Measurements from ENCODE around the gene MAP3K7. TPM values are rescaled to one million over a fixed set of nuclear protein-coding genes. Genes with fewer than 3 reads are reported as not detected.

The MAP3K7 gene
- total RNA-seq (2014; rRNA removed; shearing (Covaris generic)) (27.3 and 36.9 TPM in 2 replicates), polyA plus RNA-seq (2016; fragmentation: Nextera tagmentation; extraction: Ambion mirVana) (32.9 and 33.6 TPM in 2 replicates)

DNA sequence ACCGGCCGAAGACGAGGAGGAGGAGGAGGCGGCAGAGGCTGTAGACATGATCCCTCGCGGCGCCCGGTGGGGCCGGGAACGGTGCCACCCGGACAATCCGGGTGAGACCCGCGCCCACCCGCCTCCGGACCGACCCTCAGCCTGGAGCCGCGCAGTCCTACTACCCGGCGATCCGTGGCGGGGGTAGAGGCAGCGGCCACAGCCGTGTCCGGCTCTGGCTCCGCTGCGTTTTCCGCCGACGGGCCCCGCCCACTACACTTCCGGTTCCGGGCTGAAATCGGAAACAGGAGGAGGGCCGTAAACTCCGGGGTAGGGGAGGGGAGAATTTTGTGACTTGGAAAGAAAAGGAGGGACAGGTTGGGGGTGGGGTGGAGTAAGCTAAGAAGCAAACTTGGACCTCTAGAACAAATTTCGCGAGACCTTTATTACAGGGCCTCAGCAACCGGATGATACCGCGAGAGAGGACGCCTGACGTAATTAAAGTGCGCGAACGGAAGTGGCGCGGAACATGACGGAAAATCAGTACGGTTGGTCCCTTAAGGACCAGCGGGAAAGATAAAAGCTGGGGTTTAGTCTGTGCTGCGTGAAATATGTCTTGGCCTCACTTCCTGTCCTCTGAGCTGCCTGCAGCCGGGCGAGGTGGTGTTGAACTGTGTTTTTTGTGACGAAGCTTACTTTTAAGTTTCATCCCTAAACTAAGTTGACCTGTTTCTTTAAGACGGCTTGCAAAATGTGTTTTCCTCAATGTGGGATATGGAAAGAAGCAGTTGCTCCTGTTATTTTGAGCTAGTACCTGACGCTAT lies at the start of gene MAP3K7:
TSS of gene MAP3K7 (minus strand) at position 237 of the 803 bp plus-strand sequence. CDS start at position 48, 189 bp downstream.
- H2AFZ ChIP-seq = peak within 1 kb of the TSS; percentile 98
- H3F3A ChIP-seq (ENCODE audit: insufficient read depth) = peaks cover 17% of the 10 kb centered on the region
- TF ChIP-seq EZH2phosphoT487 (IDR thresholded peaks at IDR 0.05; ENCODE audit: insufficient read depth, low read depth) (no peak), EZH2 (IDR thresholded peaks at IDR 0.05; ENCODE audit: insufficient read depth, poor library complexity, severe bottlenecking) (no peak)
- peak within 1 kb of the TSS; percentile 99 for H3K4me2 ChIP-seq (ENCODE audit: unreplicated experiment)
- peaks cover 49% of the 10 kb centered on the region for H3K79me2 ChIP-seq (ENCODE audit: insufficient read depth)
- H3K9me3 ChIP-seq (ENCODE audit: low read depth) = no peaks in the 10 kb centered on the region
- no peaks in the 10 kb centered on the region for H3K27me3 ChIP-seq (replicated peaks; ENCODE audit: insufficient read depth)
- in situ Hi-C loops (cut with MboI) = no loop called here
- peak within 1 kb of the TSS; percentile 96 for H3K9ac ChIP-seq
- WGBS, 2 experiments (ENCODE audit: low coverage in 1 of 2, low lambda C conversion rate in 2 of 2, missing lambda C conversion rate in 2 of 2) = 1 to 2% methylated on average over 54 to 58 of the region's 58 CpGs
- no peaks in the 10 kb centered on the region for H3K9me2 ChIP-seq (ENCODE audit: insufficient read depth)
- H3K4me3 ChIP-seq = peak within 1 kb of the TSS; percentile 95
- H3K36me3 ChIP-seq (ENCODE audit: low read depth) = no peaks in the 10 kb centered on the region
- H3K4me1 ChIP-seq (ENCODE audit: insufficient read depth) = peaks cover 32% of the 10 kb centered on the region
- peak within 1 kb of the TSS; percentile 85 for H3K27ac ChIP-seq
- peak; percentile 97 for DNase-seq
- H4K20me1 ChIP-seq (ENCODE audit: insufficient read depth) = peaks cover 16% of the 10 kb centered on the region; the same call in 1 of the 2 replicates

GRCh38 chr6:90631046-90631445 lies 44.2 kb upstream of the MAP3K7 start:
- Histone ChIP-seq H3K9me3 (ENCODE audit: low read depth) (no peaks in the 10 kb centered on the region), H3K9me2 (ENCODE audit: insufficient read depth) (no peaks in the 10 kb centered on the region), H3K4me1 (ENCODE audit: insufficient read depth) (no peaks in the 10 kb centered on the region), H3K27me3 (replicated peaks; ENCODE audit: insufficient read depth) (no peaks in the 10 kb centered on the region), H3K79me2 (ENCODE audit: insufficient read depth) (no peaks in the 10 kb centered on the region), H3F3A (ENCODE audit: insufficient read depth) (no peaks in the 10 kb centered on the region), H3K4me2 (ENCODE audit: unreplicated experiment) (no peak overlapping the region), H3K4me3 (no peak overlapping the region), H3K9ac (no peak overlapping the region), H3K27ac (no peak overlapping the region), H3K36me3 (ENCODE audit: low read depth) (no peaks in the 10 kb centered on the region), H2AFZ (no peak overlapping the region), H4K20me1 (ENCODE audit: insufficient read depth) (no peaks in the 10 kb centered on the region)
- in situ Hi-C loops (cut with MboI) = no loop called here
- DNase-seq = no peak
- 23% methylated on average over 1 of the region's 1 CpG for WGBS, 2 experiments (ENCODE audit: low coverage in 1 of 2, low lambda C conversion rate in 2 of 2, missing lambda C conversion rate in 2 of 2)
- no peak for TF ChIP-seq EZH2phosphoT487 (IDR thresholded peaks at IDR 0.05; ENCODE audit: insufficient read depth, low read depth)
- no peak for TF ChIP-seq EZH2 (IDR thresholded peaks at IDR 0.05; ENCODE audit: insufficient read depth, poor library complexity, severe bottlenecking)

DNA sequence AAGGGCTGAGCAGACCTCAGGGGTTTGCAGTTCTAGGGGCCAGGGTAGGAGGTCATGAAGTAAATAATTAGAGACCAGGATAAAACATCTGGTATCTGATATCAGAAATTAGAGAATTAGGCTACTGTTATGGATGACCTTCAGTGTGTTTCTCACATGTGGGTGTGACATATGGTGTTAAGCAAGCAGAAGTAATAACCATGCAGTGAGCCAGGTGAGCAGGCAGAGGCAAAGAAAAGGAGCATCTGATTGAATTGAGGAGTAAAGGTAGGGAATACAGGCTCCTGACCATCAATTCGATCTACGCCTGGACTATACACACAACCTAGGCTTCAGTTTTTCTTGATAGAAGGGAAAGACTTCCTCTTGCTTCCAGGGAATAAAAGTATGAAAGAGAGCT lies 34.7 kb upstream of the MAP3K7 start:
- Histone ChIP-seq H3K27ac (no peak overlapping the region), H2AFZ (no peak overlapping the region), H3K4me3 (no peak overlapping the region), H3K4me2 (ENCODE audit: unreplicated experiment) (no peak overlapping the region), H3K27me3 (replicated peaks; ENCODE audit: insufficient read depth) (0 out of 2 replicates have a peak, but pooled peaks cover 5% of the 10 kb centered on the region), H3F3A (ENCODE audit: insufficient read depth) (no peaks in the 10 kb centered on the region), H3K9ac (no peak overlapping the region), H3K9me2 (ENCODE audit: insufficient read depth) (no peaks in the 10 kb centered on the region), H3K4me1 (ENCODE audit: insufficient read depth) (no peaks in the 10 kb centered on the region), H4K20me1 (ENCODE audit: insufficient read depth) (no peaks in the 10 kb centered on the region), H3K9me3 (ENCODE audit: low read depth) (no peaks in the 10 kb centered on the region), H3K79me2 (ENCODE audit: insufficient read depth) (no peaks in the 10 kb centered on the region), H3K36me3 (ENCODE audit: low read depth) (no peaks in the 10 kb centered on the region)
- TF ChIP-seq EZH2 (IDR thresholded peaks at IDR 0.05; ENCODE audit: insufficient read depth, poor library complexity, severe bottlenecking) (no peak), EZH2phosphoT487 (IDR thresholded peaks at IDR 0.05; ENCODE audit: insufficient read depth, low read depth) (no peak)
- WGBS, 2 experiments (ENCODE audit: low coverage in 1 of 2, low lambda C conversion rate in 2 of 2, missing lambda C conversion rate in 2 of 2) = 34 to 50% methylated on average over 2 of the region's 2 CpGs
- in situ Hi-C loops (cut with MboI) = no loop called here
- DNase-seq = no peak

GRCh38 chr6:90619221-90619620 lies 32.3 kb upstream of the MAP3K7 start:
- Histone ChIP-seq H3K9me2 (ENCODE audit: insufficient read depth) (no peaks in the 10 kb centered on the region), H3K36me3 (ENCODE audit: low read depth) (no peaks in the 10 kb centered on the region), H4K20me1 (ENCODE audit: insufficient read depth) (no peaks in the 10 kb centered on the region), H3K79me2 (ENCODE audit: insufficient read depth) (no peaks in the 10 kb centered on the region), H3K4me3 (no peak overlapping the region), H2AFZ (no peak overlapping the region), H3K4me1 (ENCODE audit: insufficient read depth) (no peaks in the 10 kb centered on the region), H3F3A (ENCODE audit: insufficient read depth) (no peaks in the 10 kb centered on the region), H3K27me3 (replicated peaks; ENCODE audit: insufficient read depth) (peaks cover 10% of the 10 kb centered on the region; the same call in 1 of the 2 replicates), H3K9ac (no peak overlapping the region), H3K9me3 (ENCODE audit: low read depth) (no peaks in the 10 kb centered on the region), H3K4me2 (ENCODE audit: unreplicated experiment) (no peak overlapping the region), H3K27ac (no peak overlapping the region)
- in situ Hi-C loops (cut with MboI) = no loop called here
- TF ChIP-seq EZH2 (IDR thresholded peaks at IDR 0.05; ENCODE audit: insufficient read depth, poor library complexity, severe bottlenecking) (no peak), EZH2phosphoT487 (IDR thresholded peaks at IDR 0.05; ENCODE audit: insufficient read depth, low read depth) (no peak)
- 34 to 41% methylated on average over 2 of the region's 2 CpGs for WGBS, 2 experiments (ENCODE audit: low coverage in 1 of 2, low lambda C conversion rate in 2 of 2, missing lambda C conversion rate in 2 of 2)
- DNase-seq = no peak
